SK-MEL-5 (cell line): ENCODE measurements around the gene KRT82. TPM values are rescaled to one million over a fixed set of nuclear protein-coding genes. Genes with fewer than 3 reads are reported as not detected.
"Not testable (repeated sequence)": the region's sequence is repeated elsewhere in the genome, so short reads cannot be mapped to it uniquely, and the experiment has no call there.

ENCODE experiments used
- DNase-seq: peaks from one replicate; pipeline ENCODE4 v3.0.0-alpha.2; 2016; ENCODE audit warnings: low read depth, low spot score
- in situ Hi-C: cut with HindIII; loops from 2 replicates; pipeline ENCODE4 v1.10.0; 2016; ENCODE audit warnings: low sequenced_read_pairs, high pct_unique_total_duplicates, low pct_unique_long_range_greater_than_20kb
- total RNA-seq: library from RNA; depleted of rRNA; stranded (reverse); fragments of >200 nt; shearing (Covaris generic); gene quantifications from 2 replicates; pipeline ENCODE4 v1.2.3, GENCODE V29; 2014

The KRT82 gene
- total RNA-seq, 1 experiment from 2014 or later, result not detected

DNA sequence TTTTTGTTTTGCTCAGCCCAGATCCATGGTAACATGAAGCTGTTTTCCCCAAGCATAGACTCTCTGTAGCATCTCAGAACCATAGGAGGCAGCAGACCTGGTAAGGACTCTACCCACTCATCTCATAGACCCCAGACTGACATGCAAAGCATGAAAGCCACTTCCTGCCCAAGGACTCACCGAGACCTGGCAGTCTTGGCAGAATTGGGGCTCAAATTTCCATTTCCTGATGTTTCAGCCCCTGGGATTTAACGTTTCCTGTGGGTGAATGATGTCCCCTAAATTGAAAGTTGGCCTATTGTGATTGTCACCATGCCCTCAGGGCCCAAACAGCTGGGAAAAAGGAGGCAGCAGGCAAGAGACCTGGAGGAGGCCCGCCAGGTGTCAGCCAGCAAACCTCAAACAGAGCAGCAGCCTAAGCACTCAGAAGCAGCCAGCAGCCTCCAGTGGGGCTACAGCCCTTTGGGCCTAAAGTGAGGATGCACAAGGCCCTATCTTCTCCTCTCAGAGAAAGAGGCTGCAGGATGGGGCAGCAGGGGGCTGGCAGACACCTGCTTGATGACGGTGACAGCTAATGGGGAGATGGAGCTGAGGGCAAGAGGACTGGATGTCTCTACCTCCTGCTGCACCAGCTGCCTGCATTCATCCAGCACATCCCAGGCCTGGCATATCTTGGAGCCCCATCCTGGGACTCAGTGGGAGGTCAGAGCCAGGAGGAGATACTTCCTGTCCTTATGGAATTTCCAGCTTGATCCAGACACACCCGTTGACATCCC is 47.4 kb downstream of the KRT82 start:
- no peak for DNase-seq
- in situ Hi-C loops, result no loop called here

DNA sequence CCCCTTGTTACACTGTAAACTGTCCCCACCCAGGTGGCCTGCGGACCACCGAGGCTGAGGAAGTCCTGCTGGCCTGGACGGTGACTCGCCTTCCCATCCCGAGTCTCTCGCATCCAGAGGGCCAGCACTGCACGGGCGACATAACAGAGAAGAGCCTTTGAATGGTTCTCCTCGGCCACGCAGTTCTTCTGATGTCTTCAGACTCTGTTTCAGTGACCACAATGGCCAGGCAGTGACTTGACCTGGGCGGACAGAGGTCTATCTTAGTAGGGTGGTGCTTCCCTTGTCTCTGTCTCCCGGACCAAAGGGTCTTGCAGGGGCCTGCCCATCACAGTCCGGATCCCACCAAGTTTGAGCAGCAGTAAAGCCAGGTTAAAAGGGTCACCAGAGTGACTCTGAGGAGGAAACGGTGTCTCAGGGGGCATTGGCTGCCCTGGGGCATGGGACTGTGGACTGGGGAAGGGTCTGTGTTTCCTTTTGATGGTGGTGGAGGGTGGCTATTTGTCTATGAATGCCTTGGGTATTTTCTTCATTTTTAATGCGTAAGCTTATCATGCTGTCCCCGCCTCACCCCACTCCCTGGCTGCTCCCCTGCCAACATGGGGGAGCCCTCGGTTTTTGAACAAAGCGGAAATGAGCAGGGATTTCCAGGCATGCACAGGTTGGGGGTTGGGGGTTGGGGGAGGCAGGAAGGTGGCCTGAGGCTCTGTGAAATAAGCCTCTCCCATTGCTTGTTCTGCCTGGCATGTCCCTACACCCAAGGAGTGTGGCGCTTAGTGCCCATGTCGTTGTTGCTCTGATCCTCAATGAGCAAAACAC is 49.2 kb downstream of the KRT82 start:
- in situ Hi-C loops, result no loop called here
- DNase-seq, result no peak

- in situ Hi-C loops, result no loop called here
- DNase-seq, result no peak
These were observed 49.9 kb downstream of the KRT82 start for GRCh38 chr12:52356031-52356761.

DNA sequence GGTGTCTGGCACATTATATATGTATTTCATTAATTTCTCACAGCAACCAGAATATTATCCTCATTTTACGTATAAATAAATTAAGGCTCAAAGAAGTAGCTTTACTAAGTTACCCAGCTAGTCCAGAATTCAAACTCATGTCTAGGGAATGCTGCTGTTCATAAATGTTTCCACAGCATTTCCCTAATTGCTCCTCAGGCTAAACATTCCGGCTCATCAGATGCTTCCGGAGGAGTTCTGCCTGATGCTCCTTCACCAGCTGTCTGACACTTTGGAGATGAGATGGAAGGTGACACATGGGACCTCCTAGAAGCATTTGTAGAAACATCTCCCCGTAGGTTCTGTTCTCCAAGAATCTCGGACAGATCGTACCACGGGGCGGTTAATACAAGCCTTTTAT is 51.0 kb downstream of the KRT82 start:
- DNase-seq, result no peak
- in situ Hi-C loops, result no loop called here

DNA sequence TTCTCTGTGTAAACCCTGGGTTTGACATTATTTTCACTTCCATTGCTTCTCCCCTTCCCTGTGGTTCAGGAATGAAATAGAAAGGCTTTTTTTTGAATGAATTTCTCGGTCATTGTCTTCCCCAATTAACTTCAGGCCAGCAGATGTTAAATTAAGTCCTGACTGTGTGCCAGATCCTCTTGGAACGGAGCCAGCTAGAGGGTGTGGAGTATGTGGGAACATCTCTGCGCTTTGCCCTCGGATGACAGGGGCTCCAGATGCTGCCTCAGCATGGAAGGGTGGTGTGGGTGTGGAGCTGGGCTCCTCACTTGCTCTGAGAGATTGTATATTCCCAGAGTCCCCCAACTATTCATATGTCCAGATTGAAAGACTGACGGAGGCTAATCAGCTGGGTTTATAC is 51.9 kb downstream of the KRT82 start:
- DNase-seq, result no peak
- in situ Hi-C loops, result no loop called here

- no peak for DNase-seq
- in situ Hi-C loops, result no loop called here
These were observed 52.4 kb downstream of the KRT82 start for GRCh38 chr12:52353766-52354165.

- in situ Hi-C loops, result no loop called here
- no peak for DNase-seq
These were observed 53.2 kb downstream of the KRT82 start for GRCh38 chr12:52352951-52353350.

DNA sequence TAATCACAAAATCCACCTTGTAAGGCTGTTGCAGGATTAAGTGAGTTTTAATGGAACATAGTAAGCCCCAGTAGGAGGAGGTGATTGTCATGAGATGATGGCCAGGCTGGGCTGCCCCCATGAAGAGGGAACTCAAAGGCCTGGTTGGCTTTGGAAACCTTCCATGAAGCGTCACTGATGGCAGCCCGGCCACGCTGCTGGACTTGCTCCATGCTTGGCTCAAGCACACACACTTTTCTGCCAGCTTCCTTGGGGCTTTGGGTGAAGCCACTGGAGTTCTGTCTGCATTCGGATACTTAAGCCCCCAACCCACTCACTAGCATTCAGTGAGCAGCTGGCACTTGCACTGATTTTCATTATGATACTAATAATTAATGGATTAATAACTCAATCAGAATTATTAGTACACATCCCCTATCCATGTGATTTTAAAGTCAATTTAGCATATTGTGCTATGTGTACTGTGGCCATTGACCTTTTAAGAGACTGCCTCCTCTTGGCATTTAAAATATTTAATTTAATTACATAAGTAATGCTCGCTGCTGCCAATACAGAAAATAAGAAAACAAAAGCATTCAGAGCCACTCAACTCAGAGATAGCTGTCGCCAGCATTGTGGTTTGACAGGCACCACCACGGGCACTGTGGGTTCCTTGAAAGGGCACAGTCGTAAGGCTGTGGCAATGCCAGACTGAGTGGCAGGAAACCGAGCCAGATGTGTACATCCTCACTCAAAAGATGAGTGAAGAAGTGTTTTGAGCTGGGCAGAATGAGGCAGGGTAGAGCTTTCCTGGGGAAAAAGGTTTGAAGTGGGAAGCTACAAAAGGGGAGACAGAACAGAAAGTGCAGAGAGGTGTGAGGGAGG is 54.7 kb downstream of the KRT82 start:
- in situ Hi-C loops, result no loop called here

DNA sequence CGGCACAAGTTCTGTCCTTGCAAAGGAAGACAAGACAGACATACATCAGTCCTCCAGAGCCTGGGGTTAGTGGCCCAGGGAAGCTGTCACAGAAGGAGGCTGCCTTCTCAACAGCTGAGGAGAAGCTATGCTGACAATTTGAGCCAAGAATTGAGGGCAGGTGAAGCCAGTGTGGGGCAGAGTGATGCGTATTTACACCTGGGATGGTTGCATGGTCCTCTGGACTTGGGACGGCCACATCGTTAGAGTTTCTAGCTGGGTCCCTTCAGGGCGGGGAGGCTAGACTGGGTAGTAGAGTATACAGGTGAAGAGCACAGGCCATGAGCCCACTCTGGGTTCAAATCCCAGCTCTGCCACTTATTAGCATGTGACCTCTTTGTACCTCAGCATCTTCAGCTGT is 55.3 kb downstream of the KRT82 start:
- in situ Hi-C loops, result no loop called here
- DNase-seq, result no peak

More for the DNA sequence above, 54.7 kb downstream of the KRT82 start:
- no peak for DNase-seq

- in situ Hi-C loops, result no loop called here
- no peak for DNase-seq
These were observed 56.0 kb downstream of the KRT82 start for GRCh38 chr12:52350021-52350620.

DNA sequence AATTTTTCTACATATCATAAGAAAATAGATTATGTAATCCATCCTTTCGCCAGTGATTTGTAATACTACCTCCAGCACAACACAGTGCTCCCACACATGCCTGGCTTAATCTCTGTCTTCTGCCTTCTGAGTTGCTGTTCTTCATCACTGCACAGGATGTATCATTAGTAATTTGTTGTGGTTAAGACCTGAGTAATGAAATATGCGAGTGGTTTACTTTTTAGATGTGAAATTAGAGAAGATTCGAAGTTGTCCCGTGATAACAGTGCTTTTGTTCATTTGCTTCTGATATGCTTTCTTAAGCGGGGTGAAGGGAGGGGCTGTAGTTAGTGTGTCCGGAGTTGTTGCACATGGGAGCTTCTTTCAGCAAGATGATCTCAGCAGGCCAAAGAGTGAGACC is 56.9 kb downstream of the KRT82 start:
- in situ Hi-C loops, result no loop called here
- DNase-seq, result no peak

GRCh38 chr12:52347551-52348510 is 58.3 kb downstream of the KRT82 start:
- DNase-seq, result no peak
- in situ Hi-C loops, result no loop called here

- in situ Hi-C loops, result no loop called here
- no peak for DNase-seq
These were observed 59.1 kb downstream of the KRT82 start for GRCh38 chr12:52347016-52347415.

GRCh38 chr12:52346593-52346992 is 59.5 kb downstream of the KRT82 start:
- in situ Hi-C loops, result no loop called here
- peak; percentile 13 for DNase-seq

DNA sequence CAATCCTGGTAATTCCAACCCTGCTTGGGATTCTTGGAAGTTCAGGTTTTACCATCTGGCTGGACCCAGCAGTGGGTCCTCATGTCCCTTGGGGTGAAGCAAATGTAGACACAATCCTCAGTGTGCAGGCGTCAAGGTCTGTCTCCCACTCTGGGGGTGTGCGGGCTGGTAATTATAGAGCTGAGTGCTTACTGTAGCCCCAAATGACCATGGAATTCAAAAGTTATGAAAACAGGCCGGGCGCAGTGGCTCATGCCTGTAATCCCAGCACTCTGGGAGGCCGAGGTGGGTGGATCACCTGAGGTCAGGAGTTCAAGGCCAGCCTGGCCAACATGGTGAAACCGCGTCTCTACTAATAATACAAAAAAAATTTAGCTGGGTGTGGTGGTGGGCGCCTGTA is 61.1 kb downstream of the KRT82 start:
- in situ Hi-C loops, DNase-seq: not testable (repeated sequence)

DNA sequence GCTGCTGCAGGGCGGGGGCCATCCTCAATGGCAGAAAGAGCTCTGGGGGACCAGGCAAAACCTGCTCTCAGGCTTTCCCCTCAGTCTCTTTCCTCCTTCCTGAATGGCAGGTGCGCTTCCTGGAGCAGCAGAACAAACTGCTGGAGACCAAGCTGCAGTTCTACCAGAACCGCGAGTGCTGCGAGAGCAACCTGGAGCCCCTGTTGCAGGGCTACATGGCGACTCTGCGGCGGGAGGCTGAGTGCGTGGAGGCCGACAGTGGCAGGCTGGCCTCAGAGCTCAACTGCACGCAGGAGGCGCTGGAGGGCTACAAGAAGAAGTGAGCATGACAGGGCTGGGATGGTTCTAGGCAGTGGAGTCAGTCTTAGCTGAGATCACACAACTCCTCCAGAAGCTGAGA is 62.0 kb downstream of the KRT82 start:
- in situ Hi-C loops, result no loop called here
- DNase-seq, result no peak
